ENCODE results near the gene SLC7A8.

Gene SLC7A8

DNA sequence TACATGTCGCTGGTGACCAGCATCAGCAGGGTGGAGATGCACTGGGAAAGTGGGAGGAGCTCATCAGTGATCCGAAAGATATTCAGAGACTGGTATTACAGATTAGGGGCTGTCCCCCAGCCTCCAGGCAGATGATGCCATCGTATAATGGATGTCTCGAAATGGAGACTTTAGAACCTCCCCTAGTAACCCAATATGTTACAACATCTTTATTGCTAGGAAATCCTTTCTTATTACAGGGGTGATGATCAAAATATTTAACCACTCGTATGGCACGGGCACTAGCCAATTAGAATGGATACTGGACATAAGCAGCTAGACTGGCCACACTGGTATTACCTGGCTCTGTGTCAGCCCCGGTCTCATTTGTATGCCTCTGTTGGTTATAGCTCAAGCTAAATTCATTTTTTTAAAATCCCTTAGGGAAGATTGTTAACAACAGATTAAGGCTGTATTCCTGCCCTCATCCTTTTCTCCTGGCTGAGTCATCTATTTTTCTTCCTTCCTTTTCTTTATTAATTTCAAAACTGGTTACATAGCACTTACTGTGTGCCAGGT is 53.6 kb downstream of the SLC7A8 start:
- no peak for DNase-seq (ENCODE audit: low spot score)

DNA sequence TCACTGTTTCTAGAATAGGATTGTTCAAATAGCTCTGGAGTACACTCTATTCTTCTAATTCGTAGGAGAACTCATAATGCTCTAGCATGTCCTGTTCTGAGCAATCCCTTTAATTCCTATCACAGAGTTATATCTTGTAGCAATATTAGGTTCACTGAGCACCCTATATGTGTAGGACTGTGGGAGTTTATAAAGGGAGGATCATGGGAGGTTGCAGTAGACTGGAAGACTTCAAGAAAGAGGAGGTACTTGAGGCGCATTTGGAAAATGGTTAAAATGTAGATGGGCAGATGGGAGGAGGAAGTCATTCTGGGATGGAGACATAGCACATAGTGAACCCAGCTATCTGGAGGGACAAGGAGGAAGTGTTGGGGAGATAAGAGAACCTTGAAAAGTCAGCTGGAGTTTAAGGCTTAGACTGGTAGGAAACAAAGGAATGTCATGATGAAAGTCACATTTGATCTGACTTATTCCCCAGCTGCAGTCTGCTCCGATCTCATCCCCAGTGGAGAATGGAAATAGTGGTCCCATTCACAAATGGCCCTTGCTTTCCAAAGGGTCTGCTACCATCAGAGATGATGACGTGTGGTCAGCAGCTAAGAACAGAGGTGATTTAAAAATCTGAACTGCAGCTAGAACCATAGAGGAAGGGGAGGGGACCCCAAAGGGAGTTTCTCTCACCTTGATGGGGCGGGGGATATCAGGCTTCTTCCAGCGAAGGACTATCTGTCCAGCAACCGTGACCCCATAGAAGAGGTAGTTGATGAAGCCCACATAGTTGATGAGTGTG is 54.3 kb downstream of the SLC7A8 start:
- DNase-seq (ENCODE audit: low spot score), result no peak

DNA sequence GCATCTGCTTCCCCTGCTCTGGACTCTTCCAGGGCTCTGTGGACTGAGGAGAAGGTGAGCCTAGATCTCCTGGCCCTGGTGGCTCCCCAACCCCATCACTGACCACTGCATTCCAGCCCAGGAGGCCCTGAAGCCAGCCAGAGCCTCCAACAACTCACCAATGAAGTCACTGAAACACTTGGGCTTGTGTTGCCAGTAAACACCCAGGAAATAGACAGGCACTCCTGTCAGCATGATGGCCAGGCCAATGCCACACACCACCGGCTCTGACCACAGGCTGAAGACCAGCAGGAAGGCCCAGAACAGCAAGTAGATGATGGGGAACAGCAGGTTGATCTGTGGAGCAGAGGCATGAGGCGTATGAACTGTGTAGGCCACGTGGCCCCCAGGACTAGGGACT is 55.6 kb downstream of the SLC7A8 start:
- DNase-seq (ENCODE audit: low spot score), result no peak

DNA sequence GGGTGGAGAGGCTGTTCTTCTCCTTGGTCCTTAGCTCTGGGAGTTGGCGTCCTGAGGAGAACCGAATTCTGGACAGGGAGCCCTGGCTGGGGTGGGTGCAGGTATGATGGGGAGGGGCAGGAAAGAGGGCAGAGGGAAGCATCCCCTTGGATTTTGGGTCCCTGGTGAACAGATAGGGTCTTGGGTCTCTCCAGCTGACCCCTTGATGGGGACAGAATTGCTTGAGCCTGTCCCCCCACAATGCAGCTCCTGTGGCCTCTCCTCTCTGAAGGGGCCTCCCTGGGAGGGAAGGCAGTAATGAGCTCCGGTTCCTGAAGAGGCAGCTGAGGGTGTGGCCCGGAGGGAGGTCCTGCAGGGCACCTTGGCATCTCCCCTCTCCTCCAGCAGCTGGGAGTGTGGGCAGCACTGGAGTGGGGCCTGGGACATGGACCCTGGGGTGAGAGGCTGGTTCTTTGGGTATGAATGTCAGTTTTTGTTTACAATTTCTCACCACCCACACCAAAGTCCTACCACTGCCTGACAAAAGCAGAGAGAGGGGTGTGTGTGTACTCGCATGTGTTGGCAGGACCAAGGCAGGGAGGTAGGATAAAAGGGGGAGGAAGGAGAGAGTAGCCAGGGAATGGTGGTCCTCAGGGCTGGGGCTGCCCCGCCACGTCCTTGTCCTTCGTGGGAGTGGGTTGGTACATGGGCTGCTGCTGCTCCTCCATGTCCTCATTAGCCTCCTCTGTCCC is 56.7 kb downstream of the SLC7A8 start:
- DNase-seq (ENCODE audit: low spot score), result no peak

DNA sequence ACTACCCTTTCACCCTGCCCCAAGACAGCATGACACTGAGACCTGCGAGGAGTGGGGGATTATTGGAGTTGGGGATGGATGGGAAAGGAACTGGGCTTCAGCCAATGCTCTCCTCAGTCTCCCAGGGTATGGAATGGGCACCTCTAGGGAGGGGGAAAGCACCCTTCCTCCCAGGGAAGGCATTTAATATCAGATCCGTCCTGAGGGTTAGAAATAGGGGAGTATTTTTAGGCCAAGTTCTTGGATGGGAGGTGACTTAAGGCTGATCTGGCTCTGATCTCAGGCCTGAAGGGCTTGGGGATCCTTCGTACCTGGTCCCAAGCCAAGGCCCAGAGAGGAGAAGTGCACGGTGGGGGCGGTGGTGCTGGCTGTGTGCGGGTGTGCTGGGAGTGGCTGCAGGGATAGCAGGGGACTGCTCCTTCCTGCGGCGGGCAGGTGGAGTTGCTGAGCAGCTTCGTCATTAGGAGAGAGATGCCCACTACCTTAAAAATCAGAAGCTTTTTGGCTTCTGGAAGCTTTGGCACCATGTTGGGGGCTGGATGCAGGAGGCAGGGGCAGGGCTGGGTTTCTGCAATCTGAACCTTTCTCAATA is 57.4 kb downstream of the SLC7A8 start:
- no peak for DNase-seq (ENCODE audit: low spot score)

DNA sequence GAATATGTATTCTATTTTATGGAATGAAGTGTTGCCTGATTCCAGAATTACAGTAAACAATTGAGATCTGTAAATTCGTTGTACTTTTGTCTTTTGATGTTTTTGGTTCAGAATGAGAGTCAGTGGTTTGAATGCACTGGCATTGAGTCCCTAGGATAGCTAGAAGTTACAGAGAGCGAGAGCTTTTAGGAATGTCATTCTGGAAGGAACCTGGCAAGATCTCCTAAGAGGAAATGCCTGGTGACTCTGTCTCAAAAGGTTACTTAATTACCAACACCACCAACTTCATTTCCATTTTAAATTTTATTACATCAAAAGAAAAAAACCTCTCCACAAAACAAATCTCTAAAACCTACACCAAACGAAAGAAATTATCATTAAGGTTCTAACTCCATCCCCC is 58.4 kb downstream of the SLC7A8 start:
- DNase-seq (ENCODE audit: low spot score), result no peak

DNA sequence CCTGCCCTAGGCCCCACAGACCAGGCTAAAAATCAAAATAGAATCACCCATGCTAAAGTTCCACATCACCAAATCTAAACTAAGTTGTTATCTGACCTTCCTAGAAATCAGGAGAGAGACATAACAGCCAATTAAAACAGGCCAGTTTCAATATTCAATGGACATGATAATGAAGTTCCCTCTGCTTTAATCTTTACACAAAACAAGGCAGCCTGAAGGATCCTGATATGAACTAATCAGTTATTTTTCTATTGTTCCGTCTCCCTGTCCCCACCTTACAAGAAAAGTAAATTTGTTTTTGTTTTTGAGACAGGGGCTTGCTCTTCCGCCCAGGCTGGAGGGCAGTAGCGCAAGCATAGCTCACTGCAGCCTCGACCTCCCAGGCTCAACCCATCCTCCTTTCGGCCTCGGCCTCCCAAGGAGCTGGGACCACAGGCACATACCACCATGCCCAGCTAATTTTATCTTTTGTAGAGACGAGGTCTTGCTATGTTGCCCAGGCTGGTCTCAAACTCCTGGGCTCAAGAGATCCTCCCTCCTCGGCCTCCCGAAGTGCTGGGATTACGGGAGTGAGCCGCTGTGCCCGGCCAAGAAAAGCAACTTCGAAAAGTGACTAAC is 59.0 kb downstream of the SLC7A8 start:
- no peak for DNase-seq (ENCODE audit: low spot score)

DNA sequence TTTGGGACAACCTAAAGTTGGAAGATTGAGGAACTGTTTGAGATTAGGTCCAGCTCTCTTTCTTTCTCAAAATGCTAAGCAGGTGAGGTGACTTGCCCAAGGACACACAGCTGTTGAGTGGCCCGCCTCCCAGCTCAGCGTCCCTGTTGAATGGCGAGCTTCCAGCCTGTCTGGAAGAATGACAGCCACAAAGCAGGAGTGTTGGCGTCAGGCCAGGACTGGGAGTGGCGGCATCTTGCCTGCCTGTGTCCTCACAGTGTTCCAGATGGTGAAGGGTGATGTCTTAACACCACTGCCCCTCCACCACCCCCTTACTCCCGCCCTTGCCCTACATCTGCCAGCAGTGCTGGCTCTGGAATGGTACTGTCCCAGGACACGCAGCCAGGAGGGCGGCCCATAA is 60.0 kb downstream of the SLC7A8 start:
- no peak for DNase-seq (ENCODE audit: low spot score)

DNA sequence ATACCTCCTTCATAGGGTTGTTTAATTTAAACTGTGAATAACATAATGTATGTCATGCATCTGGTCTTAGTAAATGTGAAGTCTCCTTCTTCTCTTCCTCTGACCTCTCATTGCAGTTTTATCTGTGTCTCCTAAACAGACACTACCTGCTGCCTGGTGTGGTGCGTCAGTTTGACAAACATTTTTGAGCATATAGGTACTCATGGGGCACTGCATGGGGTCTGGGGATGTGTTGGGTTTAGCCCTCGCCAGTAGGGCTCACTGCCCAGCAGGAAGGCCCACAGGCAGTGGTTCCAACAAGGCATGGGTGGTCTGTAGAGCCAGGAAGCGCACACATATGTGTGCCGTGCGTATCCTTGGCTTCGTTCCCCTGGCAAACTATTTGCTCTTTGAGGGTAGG is 61.4 kb downstream of the SLC7A8 start:
- no peak for DNase-seq (ENCODE audit: low spot score)

DNA sequence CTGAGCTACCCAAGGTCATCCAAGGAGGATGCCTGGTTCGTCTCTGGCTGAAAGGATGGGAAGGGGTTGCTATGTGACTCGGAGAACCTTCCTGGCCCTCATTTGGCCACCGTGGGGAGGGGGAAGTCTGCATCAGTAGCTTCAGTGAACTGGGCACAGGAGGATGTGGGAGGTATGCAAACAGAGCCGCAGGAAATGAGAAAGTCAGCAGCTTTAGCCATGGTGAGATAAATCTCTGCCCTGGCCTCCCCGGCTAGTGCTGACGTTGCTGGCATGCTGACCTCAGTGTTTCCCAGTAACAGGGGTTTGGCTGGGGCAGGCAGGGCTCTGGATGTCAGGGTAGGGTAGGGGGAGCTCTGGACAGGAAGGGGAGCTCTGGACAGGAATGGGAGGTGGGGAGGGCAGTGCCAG is 62.1 kb downstream of the SLC7A8 start:
- no peak for DNase-seq (ENCODE audit: low spot score)

DNA sequence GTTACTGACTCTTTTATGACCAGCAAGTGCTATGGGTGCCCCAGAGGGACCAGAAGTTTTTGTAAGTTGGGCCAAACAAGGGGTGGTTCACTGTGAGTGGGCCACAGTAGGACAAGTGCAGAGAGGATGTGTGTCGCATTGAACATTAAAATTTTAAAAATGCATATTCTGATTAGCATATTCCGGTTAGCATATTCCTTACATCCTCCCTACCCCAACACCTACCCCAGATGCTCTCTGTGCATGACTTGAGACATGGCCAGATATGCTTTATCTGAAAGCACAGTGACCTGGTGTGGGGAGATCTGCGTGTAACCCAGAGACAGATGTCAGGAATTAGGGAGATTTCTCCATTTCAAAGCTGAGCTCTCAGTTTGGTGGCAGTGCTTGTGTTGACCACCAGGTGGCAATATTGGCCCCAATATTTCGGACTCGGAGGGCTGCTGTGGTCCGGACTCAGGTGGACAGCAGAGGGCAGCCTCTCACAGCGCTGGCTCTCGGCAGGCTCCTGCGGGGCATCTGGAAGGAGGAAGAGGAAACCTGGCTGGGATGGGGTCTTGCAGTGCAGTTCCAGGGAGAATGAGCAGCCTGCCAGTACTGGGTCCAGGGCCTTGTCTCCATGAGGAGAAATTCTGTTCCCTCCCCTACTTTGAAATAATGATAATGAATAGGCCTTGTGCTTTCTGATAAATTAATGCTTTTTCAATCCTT is 62.8 kb downstream of the SLC7A8 start:
- peak; percentile 95 for DNase-seq (ENCODE audit: low spot score)

DNA sequence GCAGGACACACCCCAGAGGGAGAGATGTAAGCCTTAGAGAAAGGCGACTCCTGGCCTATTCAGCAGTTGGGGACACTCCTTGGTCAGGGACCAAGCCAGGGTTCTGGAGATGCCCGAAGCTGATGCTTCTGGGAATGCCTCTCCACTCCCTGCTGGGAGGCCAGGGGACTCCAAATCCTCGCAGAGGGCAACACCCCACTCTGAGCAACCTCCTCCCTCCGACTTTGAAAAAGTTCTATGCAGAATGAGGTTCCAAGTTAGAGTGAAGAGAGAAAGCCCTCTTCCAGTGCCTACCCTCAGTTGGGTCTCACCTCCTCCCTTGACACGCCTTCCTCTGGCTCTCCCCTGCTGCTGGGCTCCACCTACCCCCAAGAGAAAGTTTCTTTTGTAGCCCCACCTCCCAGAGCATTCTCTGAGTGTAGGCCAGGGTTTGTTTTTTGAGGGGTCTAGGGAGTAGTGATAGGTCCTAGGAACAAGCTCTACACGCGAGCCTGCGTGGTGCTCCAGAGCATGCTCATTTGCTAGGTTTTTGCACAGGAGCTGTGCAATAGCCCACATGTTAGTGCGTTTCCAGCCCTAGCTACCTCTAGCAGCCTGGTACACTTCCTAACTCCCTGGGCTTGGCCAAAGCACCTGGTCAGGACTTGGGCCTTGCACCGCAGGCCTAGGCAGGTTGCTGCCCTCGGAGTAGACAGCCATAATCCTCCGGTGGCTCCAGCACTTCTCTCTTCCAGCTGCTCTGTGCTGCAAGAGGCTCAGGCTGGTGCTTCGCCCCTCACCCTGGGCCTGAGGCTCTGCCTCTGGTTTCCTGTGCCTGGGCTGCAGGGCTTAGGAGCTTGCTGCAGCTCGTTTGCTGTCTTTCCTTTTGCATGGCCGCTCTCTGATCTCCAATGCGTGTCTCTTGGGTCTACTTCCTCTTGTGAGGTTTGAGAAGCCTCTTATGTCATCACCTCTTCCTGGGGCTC is 63.8 kb downstream of the SLC7A8 start:
- DNase-seq (ENCODE audit: low spot score), result no peak

DNA sequence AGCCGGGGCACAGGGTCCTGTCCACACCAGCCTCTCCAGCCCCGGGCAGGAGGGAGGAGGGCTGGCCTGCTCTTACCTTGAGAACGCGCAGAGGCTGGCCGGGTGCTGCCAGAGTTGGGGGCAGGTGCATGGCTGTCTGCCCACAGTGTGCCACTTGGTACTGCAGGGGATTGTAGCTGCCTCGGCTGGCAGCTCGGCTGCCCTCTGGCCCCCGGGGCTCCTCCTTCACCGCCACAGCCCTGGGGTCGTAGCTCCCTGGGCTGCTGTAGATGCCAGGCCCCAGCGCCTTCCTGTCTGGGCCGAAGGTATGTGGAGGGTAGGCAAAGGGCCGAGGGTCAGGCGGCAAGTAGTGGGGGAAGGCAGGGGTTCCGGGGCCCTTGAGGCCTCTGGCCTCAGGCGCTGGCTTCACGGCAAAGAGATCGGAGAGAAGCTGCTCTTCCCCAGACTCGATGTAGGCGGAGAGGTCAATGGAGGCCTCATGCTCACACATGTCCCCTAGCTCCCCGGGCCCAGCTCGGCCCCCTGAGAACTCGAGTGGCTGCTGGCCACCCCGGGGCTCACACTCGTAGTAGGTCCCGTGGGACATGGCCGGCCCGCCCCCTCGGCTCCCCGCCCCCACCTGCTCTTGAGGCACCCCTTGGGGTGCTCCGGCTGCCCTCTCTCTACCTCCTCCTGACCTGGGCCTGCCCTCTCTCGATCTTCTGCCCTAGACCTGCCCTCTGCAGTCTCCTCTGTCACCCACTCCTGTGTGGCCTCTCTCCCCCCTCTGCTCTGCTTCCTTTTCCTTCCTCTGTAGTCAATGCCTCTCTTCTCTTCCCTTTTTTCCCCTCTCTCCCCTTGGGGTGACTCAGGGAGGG is 64.7 kb downstream of the SLC7A8 start, which contains the start of gene CEBPE:
Gene CEBPE (minus strand): TSS at position 750 of the 857 bp plus-strand sequence. CDS start 164 bp downstream, at position 586.
- DNase-seq (ENCODE audit: low spot score), result no peak

DNA sequence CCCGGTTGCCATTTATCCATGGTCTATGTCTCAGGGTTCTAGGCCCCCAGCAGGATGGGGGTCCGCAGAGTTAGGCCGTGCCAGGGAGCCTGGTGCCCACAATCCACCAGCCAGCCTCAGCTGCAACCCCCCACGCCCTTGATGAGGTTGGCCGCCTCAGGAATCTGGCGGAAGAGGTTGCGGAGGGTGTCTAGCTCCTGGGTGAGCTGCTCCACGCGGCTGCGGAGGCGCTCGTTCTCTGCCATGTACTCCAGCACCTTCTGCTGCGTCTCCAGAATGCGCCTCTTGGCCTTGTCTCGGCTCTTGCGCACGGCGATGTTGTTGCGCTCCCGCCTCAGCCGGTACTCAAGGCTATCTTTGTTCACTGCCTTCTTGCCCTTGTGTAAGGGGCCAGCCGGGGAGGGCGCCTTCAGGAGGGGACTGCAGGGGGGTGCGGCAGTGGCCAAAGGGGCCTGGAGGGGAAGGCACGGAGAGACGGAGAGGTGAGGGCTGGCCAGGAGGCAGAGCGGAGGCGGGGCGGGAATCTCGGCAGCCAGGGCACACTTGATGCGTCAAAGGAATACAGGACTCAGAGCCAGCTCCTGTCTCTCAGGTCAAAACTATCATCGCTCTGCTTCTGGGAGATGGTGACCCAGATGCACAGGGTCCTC is 66.0 kb downstream of the SLC7A8 start:
- no peak for DNase-seq (ENCODE audit: low spot score)

DNA sequence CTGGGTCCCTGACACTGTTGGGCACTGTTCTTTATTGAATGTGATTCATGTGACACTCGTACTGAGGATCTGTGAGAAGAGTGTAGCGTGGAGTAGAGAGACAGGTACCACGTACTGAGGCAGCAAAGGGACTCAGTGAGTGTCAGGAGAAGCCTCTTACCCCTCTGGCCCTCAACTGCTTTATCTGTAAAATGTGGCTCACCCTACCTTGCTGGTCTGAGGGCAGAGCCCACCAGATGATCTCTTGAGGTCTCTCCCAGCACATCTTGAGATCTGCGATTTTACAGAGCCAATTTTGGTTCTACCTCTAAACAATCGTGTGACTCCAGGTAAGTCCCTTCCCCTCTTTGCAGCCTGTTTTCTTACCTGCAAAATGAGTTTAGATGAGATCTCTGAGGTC is 67.5 kb downstream of the SLC7A8 start:
- DNase-seq (ENCODE audit: low spot score), result no peak

DNA sequence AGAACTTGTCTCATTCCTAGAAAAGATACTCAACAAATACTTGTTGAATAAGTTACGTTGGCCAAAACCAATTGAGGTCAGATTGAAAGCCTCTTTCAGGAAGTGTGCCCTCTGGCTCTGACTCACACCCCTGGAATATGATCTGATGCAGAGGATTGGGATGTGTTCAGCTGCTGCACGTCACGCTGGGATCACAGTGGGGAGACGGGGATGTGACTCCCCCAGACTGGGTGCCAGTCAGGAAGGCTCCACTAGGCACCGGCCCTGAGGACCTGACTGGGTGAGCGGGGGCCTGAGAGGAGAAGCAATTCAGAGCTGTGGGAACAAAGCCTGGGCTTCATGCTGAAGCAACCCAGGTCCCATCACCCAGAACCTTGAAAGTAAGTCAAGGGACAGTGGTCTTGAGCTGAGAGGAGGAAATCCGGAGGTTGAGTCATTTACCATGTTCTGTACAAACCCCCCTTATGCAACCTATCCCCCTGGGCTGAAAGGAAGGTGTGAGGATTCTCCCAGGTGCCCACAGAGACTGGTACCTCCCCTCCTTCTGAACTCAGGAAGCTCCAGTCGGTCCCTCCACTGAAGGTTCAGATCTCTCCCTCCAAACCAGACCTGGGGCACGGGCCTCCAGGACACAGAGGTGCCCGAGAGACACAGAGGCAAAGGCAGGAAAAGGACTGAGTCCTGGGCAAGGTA is 68.3 kb downstream of the SLC7A8 start:
- no peak for DNase-seq (ENCODE audit: low spot score)

DNA sequence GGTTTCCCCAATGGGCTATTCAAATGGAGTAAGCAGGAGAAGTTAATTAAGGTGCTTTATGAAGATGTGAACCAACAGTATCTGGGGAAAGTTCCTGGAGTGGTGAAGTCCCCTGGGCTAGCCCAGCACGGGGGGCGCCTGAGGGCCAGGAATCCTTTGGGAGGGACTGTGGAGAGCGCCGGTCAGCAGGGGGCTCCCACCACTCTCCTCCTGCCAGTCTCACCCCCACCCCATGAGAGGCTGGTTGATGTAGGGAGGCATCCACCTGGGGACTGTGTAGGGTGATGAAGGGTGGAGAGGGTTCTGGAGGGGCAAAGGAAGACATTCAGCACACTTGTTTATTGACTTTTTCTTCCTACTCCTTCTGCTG is 68.8 kb downstream of the SLC7A8 start:
- no peak for DNase-seq (ENCODE audit: low spot score)

DNA sequence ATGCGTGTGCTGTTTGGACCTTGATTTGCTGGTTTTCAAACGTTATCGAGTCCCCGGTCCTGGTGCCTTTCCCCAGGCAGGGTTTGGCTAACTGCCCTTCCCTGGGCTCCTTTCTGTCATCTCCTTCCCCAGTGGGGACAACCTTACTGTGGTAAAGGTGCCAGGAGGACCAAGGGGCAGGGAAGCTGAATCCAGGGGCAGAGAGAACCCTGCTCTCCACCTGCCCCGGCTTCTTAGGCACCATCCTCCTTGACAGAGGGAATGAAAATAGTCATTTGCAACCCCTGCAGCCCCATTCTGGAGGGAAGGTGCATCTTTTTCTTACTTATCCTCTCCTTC is 69.4 kb downstream of the SLC7A8 start:
- DNase-seq (ENCODE audit: low spot score), result no peak
